HG03575 (cell line): ENCODE data around the gene COL28A1.

Source experiments
- ATAC-seq: cut with Tn5 transposase; IDR thresholded peaks from one replicate; pipeline ENCODE4 v1.9.1; 2021; ENCODE audit not compliant: unreplicated experiment, insufficient number of reproducible peaks, low FRiP score; ENCODE audit errors: extremely low read depth

The COL28A1 gene

DNA sequence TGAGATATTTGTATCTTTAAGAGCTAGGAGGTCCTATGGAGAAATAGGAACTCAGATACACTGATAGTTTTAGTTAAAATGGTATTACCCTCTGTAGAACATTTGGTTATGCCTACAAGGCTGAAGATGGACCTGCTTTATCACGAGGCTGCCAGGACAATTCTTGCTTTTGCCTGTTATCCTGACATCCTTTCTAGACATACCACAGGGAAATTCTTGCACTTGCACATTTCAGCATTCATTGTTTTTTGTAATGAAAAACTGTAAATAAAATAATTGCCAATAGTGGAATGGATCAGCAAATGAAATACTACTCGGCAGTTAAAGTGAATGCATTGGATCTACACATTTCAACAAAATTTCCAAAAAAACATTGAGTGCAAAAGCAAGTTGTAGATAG, 9.7 kb downstream of the COL28A1 start:
- no peak for ATAC-seq

DNA sequence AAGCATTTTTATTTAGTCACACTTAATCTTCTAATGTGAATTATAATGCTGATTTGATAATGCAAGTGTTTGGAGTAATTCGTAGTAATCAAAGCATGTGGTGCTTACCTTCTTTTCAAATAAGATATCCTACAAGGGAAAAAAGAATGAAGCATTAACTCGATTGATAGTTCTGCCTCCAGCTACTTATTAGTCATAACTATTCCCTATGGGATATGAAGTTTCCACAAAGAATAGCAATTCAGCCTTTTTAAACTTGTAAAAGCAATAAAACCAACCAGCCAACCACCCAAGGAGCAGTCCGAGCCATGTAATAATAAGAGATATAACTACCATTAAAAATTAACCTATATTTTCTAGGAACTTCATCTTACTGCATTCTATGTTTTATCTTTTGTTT, 11.6 kb downstream of the COL28A1 start:
- no peak for ATAC-seq

DNA sequence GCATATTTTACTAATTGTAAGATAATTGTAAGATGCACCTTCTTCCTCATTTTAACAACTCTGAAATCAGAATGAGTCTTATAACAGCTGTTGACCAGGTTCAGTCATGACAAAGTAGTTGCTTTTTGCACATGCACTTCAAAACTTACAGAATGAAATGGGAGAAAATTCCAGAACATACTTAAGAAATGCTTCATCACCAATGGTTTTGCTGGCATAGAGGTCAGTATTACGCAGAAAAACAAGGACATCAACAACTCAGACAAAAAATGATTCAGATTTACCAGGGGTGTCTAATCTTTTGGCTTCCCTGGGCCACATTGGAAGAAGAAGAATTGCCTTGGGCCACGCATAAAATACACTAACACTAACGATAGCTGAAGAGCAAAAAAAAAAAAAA, 13.3 kb downstream of the COL28A1 start:
- ATAC-seq: no peak

DNA sequence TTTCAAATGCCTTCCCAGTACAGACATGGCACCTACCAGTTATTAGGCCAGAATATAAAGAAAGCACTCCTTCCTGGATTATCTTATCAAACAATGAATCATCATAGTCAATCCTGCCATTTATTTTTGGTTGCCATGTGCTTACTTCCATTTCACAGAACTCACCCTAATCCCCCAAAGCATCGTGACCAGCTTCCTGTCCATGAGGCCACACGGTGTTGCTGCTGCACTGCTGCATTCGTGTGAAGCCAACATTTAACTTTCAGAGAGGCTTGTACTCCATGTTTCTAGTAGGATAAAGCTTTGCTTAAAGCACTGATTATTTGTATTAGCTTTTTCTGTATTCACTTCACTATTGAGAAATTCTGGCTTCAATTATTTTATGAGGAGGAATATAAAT, 14.4 kb downstream of the COL28A1 start:
- ATAC-seq: no peak

DNA sequence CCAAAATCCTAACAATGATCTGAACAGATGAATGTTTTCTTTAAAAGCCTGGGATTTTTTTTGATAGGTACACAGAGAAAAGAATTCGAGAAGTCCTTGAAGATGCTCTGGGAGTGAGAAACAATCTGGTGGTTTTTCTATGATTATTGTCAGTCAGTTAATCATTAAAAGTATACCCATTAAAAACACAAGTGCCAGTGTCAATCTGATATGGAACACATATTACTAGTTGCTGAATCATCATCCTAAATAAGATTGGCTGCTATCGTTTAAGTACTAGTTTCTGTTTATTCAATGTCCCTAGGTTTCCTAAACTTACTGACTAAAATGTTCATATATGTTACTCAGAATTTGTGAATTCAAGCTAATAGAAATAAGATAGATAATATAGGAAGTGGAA, 16.1 kb downstream of the COL28A1 start:
- ATAC-seq: no peak

DNA sequence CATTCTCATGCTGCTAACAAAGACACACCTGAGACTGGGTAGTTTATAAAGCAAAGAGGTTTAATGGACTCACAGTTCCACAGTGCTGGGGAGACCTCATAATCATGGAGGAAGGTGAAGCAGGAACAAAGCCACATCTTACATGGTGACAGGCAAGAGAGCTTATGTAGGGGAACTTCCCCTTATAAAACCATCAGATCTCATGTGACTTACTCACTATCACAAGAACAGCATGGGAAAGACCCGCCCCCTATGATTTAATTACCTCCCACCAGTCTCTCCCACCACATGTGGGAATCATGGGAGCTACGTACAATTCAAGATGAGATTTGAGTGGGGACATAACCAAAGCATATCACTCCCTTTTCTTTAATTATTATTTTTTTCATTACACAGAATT, 16.6 kb downstream of the COL28A1 start:
- ATAC-seq: no peak

DNA sequence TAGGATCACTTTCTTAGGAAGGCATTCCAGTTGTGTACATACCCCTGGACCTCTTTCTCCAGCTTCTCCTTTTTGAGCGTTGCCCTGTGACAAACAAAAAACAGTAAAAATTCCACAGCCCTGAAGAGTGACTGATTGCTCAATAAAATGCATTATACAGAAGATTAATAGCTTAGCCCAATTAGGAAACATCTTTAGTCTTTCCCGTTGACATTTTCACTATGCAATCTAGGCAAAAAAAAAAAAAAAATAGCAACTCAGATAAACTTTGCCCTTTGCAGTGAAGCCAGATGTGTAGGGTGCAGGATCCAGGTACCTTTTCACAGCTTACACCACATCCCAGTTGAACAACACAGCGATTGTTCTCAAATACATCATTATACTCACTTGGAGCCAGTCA, 17.9 kb downstream of the COL28A1 start:
- no peak for ATAC-seq

DNA sequence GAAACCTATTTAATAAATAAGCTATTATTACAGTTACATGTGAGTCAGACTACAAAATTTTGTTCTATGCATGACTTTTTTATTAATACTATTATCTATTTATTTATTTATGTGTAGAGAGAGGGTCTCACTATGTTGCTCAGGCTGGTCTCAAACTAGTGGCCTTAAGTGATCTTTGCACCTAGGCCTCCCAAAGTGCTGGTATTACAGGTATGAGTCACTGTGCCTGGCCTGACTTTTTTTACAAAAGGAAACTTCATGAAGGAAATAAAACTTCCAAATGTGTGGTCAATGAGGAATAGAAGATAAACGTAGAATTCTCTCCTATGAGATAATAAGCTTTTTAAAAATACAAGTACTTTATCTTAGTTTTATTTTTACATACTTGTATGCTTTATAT, 19.0 kb downstream of the COL28A1 start:
- ATAC-seq: no peak

DNA sequence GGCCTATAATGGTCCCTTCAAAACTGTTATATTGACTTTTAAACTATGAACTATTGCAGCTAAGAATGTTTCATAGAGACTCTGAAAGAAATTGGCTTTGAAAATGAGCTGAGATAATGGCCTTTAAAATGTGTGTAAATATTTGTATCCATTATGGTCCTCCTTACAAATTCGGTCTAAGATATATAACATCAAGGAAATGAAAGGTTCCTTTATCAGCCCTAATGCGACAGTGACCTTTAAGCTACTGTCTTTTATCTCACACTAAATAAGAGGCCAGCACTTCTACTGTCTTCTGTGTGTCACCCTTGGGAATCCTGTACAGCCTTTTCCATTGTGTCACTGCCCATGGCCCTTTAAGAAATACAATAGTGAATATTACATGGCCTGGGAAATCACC, 19.5 kb downstream of the COL28A1 start:
- no peak for ATAC-seq

DNA sequence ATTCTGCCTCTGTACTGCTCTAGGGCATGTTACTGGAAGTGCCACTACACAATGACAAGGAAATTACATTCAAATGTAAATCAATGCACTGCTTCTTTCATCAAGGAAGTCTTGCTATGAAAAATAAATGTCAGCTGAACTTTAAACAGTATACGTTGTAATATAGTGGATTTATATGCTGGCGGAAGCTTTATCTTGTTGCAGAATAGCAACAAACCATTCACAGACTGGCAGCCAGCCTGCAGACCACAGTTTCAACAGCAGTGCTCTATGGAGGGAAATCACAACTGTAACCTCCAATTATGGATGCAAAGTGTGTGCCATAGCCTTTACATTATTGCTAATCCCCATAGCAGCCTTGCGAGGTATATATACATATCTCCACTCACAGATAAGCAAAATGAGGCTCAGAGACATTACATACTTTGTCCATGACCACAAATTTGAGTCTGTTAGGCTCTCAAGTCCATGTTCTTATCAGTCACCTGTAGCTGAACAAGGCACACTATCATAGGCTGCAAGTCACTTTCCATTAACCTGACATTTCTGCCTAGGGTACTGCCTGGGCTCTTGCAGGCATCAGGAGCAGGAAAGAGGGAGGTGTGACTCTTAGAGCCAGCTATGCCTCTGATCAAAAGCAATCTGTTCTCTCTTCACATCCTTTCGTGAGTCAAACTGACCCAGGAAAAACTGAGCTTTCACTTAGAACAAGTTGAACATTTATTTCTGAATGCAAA, 22.6 kb downstream of the COL28A1 start:
- no peak for ATAC-seq

DNA sequence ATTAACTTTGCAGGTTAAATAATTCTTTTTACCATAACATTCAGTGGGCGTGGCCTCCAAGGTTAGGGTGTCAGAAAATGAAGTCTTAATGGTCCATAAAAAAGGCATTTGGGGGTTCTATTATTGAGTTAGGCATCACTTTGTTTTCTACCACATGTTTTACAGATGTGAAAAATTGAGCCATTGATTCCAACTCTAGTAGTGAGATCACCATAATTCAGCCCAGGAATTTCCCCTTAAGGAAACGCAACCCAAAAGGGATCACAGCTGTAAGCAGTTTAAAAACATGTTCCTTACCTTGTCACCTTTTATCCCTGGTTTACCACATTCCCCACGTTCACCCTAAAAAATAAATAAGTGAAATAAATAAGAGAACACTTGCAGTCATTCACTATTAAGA, 24.9 kb downstream of the COL28A1 start:
- no peak for ATAC-seq

DNA sequence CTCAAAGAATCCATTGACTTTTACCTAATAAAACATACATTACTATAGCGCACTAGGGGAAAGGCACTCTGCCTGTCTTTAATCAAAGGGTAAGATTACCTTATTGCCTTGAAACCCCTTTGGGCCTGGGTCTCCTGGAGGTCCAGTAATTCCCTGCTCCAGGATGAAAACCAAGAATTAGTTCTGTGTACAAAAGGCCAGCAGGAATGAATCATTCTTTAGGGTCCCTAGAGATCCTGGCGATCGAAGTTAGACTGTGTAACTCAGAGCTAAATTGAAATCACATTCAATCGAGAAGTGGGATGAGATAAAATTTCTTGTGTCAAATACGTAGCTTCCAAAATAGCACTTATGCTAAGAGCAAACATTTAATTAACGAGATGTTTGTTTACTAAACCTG, 29.8 kb downstream of the COL28A1 start:
- no peak for ATAC-seq

DNA sequence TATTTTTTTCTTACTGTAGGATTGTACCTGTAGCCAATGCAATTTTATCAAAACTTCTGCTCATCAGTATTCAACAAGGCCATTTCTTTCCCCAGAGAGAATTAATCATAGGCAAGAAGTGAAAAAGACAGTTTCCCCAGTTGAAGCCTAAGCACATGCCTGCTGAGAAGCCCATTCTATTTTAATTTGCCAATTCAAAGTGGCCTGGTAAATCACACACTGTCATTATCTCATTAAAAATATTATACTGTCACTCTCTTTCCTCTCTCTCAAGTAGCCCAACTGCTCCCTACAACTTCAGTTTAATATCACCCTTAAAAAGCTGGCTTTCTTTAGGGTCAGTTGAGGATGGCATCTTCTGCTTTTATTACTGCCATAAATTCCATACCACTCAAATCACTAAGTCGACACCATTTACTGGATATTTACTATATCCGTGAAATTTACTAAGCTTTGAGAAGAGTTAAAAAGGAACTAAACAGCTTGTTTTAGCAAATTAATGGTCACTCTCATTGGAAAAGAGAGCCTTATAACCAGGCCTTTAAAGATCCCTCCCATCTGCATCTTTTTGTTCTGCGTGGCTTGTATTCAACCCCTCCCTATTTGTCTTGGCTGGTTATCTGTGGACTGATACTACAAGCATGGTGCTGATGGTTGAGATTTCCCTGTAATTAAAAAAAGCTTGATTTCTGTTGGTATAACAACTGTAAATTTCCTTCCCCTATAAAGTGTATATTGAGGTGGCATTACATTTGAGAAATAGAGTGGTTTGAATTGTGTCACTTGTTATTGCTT, 30.6 kb downstream of the COL28A1 start:
- no peak for ATAC-seq

DNA sequence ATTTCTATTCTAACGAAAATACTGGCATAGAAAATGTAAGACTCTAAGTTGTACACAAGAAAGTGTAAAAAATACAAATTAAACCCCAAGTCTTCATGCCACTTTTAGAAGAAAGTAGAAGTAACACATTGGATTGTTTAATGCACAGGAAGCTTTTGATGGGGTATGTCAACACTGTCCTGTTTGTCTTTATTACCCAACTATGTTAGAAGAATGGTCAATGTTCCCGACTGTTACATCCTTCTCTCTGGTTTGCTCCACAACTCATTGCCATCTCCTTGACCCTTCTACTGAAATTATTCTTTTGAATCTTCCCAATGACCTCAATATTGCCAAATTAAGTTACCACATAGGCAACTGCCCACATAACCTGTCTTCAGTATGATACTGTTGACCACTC, 35.8 kb downstream of the COL28A1 start:
- no peak for ATAC-seq

DNA sequence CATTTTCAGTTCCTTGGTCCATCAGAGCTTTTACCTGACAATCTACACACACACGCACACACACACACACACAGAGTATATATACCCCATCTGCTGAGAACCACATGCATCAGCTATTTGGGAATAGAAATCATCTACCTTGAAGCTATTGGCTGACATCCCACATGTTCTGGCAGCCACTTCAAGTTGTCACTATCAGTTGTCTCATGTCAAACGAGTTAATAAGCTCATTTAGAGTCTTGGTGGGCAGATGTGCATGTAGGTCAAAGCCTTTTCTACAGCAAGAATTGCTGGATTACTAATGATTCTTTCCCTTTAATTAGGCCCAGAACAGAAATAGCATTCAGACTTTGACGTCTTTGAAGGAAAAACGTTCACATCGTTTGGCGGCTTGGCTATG, 36.8 kb downstream of the COL28A1 start:
- ATAC-seq: no peak

DNA sequence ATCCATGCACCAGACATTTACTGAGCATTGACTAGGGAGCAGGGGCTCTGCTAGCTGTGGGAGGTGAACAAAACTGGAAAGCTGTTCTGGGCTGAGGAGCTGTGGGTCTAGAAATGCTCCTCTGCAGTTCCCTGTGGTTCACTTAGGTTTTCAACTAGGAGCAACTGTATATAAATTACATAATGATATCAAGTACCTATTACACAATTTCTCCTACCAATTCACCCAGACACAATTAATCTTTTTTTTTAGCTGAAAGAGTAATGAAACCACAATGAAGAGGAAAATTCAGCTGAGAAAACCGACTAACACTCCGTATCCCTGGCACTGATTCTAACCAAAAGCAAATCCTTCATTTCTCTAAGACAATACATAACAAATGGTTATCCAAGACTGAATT, 39.4 kb downstream of the COL28A1 start:
- ATAC-seq: no peak

DNA sequence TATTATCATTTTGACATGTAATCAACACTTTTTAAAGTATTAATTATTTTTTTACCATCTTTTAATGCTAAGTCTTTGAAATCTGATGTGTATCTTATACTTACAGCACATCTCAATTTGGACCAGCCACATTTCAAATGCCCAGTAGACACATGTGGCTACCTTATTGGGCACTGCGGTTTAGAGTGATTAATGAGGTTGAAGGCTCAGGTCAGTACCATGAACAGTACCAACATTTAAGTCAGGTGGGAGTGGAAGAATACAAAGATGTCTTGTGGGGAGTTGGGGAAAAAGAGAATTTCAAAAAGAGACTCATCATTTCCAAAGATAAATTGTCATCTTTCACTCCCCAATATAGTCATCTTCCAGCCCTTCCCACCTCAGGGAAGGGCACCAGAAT, 40.5 kb downstream of the COL28A1 start:
- no peak for ATAC-seq

DNA sequence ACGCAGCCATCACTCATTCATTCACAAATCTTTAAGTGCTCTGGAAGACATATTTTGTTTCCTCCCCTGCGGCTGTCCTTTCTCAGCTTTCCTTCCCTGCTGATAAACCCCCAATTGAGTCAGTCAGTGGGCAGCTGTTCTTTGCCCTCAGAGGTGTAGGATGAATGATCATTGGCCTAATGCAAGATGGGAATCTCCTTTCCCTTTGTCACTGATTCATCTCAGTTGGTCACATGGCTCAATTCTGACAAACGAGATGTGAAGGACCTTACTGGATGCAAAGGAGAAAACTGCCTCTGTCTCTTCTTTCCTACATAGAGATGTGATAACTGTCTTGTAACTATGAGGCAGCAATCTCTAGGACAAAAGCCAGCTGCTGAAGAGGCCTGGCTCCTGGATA, 44.6 kb downstream of the COL28A1 start:
- no peak for ATAC-seq

DNA sequence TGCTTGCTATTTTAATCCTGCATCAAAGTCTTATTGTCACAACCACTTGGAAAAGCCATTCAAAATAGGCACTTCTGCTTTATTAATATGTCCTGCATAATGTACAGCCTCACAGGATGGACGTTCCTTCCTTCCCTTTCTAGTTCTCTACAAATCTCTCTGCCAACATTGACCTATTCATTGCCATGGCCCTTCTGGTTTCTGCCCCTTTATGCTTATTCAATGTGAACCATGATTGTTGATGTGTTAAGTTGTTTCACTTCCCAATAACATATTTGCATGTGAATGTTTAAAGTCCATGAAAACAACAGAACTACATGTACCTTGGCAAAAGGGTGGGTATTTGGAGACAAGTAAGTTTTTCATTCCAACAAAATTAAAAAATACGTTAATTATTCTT, 45.7 kb downstream of the COL28A1 start:
- no peak for ATAC-seq

DNA sequence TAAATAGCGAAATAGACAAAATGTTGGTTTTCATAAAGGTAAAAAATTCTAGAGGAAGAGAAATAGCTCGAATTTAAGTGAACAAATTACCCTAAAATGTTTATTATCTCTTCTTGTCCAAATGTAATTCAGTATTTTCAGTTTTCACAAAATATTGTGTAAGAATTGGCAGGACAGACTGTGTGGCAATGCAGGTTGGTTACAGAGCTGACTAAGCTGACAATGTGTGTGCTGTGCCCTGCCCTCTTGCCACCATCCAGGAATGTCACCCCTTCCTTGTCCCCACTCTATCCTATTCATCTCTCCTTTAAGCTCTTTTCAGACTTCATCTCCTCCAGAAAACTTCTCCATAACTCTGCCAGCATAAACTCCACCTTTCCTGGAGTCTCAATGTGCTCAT, 46.1 kb downstream of the COL28A1 start:
- no peak for ATAC-seq

DNA sequence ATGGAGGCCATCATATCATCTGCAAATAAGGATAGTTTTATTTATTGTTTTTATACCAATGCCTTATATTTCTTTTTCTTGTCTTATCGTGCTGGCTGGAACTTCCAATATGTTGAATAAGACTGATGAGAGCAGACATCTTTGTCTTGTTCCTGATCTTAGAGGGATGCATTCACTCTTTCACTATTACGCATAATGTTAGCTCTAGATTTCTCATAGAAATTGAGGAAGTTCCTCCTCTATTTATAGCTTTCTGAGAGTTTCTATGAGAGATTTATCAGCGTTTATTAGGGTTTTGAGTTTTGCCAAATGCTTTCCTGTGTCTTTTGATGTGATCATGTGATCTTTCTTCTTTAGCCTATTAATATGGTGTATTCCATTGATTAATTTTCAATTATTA, 49.3 kb downstream of the COL28A1 start:
- ATAC-seq: no peak
